NCI-H82 (cell line): ENCODE measurements around the gene KRTAP10-10.
"Not testable (repeated sequence)": the region's sequence is repeated elsewhere in the genome, so short reads cannot be mapped to it uniquely, and the experiment has no call there.

ENCODE experiments used
- DNase-seq: peaks from one replicate; lab custom pipeline; 2025; lab: John Stamatoyannopoulos, UW

The KRTAP10-10 gene

GRCh38 chr21:44650973-44651675 lies 14.0 kb downstream of the KRTAP10-10 start:
- no peak for DNase-seq

GRCh38 chr21:44653123-44653522 lies 16.0 kb downstream of the KRTAP10-10 start:
- DNase-seq: no peak

- DNase-seq: no peak
Observed at GRCh38 chr21:44653656-44654575, 16.8 kb downstream of the KRTAP10-10 start.

GRCh38 chr21:44654576-44655175 lies 17.5 kb downstream of the KRTAP10-10 start, which contains the start of gene KRTAP12-4:
Gene KRTAP12-4, minus strand, starts transcription at chr21:44654659. Its CDS starts 45 bp downstream, at chr21:44654614.
- no peak for DNase-seq

- DNase-seq: no peak
Observed at GRCh38 chr21:44656868-44657267, 19.7 kb downstream of the KRTAP10-10 start.

- DNase-seq: no peak
Observed at GRCh38 chr21:44657635-44658540, 20.7 kb downstream of the KRTAP10-10 start, which contains the start of gene KRTAP12-3. Gene KRTAP12-3, plus strand, starts transcription at chr21:44657932. Its CDS starts 48 bp downstream, at chr21:44657980.

GRCh38 chr21:44658541-44658910 lies 21.4 kb downstream of the KRTAP10-10 start:
- DNase-seq: no peak

- DNase-seq: no peak
Observed at GRCh38 chr21:44658913-44659595, 21.9 kb downstream of the KRTAP10-10 start.

- not testable (repeated sequence) for DNase-seq
Observed at GRCh38 chr21:44661567-44661966, 24.4 kb downstream of the KRTAP10-10 start.

GRCh38 chr21:44664691-44665090 lies 27.5 kb downstream of the KRTAP10-10 start:
- DNase-seq: no peak

- no peak for DNase-seq
Observed at GRCh38 chr21:44666401-44667320, 29.5 kb downstream of the KRTAP10-10 start, which contains the start of gene KRTAP12-2. Gene KRTAP12-2, minus strand, starts transcription at chr21:44666927. Its CDS starts 41 bp downstream, at chr21:44666886.

GRCh38 chr21:44667612-44668011 lies 30.5 kb downstream of the KRTAP10-10 start:
- DNase-seq: no peak

- DNase-seq: no peak
Observed at GRCh38 chr21:44670642-44671432, 33.7 kb downstream of the KRTAP10-10 start.

GRCh38 chr21:44671911-44672310 lies 34.8 kb downstream of the KRTAP10-10 start:
- DNase-seq: no peak

- DNase-seq: no peak
Observed at GRCh38 chr21:44677881-44678280, 40.7 kb downstream of the KRTAP10-10 start.

- DNase-seq: no peak
Observed at GRCh38 chr21:44681152-44681551, 44.0 kb downstream of the KRTAP10-10 start.

- DNase-seq: no peak
Observed at GRCh38 chr21:44681861-44682579, 44.9 kb downstream of the KRTAP10-10 start, which contains the start of gene KRTAP12-1. Gene KRTAP12-1, minus strand, starts transcription at chr21:44682163. Its CDS starts 40 bp downstream, at chr21:44682123.
